ENCODE results near the gene TNRC6C.

Gene TNRC6C

DNA sequence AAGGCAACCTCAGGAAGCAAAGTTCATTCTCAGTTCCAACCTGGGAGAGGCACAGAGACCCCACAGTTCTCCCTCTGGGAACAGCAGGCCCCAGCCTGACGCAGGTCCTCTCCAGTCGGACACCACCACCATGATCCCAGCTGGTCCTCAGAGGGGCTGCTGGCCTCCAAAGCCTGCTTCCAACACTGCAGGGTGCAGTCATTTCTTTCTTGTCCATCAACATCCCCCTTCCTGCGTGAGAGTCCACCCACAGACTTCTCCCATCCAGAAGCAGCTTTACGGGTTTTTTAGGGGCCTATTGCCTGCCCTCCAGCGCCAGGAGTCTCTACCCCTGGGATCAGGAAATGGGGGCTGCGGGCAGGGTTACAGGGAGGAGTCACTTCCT is 29.3 kb upstream of the TNRC6C start:
- Histone ChIP-seq H3K27me3 (ENCODE audit: low read length) (no peaks in the 10 kb centered on the region), H3K9me2 (replicated peaks; ENCODE audit: insufficient read depth, low read length) (no peaks in the 10 kb centered on the region), H3F3A (ENCODE audit: insufficient read depth) (no peaks in the 10 kb centered on the region), H3K9ac (ENCODE audit: low read length) (no peak overlapping the region), H3K9me3 (ENCODE audit: insufficient read depth, low read length) (no peaks in the 10 kb centered on the region), H2AFZ (ENCODE audit: low read depth, low read length, severe bottlenecking) (no peak overlapping the region), H3K4me2 (ENCODE audit: low read depth, low read length, poor library complexity, severe bottlenecking) (no peak overlapping the region), H3K27ac (ENCODE audit: low read depth, low read length) (no peak overlapping the region), H3K36me3 (ENCODE audit: low read length) (no peaks in the 10 kb centered on the region), H3K4me3 (ENCODE audit: insufficient read depth, low read length, poor library complexity, severe bottlenecking) (no peak overlapping the region), H4K20me1 (ENCODE audit: low read depth, low read length) (no peaks in the 10 kb centered on the region), H3K79me2 (ENCODE audit: insufficient read depth, low read length) (no peaks in the 10 kb centered on the region)
- TF ChIP-seq CTCF (IDR thresholded peaks at IDR 0.05; ENCODE audit: insufficient read depth, low read length, poor library complexity, severe bottlenecking): no peak

DNA sequence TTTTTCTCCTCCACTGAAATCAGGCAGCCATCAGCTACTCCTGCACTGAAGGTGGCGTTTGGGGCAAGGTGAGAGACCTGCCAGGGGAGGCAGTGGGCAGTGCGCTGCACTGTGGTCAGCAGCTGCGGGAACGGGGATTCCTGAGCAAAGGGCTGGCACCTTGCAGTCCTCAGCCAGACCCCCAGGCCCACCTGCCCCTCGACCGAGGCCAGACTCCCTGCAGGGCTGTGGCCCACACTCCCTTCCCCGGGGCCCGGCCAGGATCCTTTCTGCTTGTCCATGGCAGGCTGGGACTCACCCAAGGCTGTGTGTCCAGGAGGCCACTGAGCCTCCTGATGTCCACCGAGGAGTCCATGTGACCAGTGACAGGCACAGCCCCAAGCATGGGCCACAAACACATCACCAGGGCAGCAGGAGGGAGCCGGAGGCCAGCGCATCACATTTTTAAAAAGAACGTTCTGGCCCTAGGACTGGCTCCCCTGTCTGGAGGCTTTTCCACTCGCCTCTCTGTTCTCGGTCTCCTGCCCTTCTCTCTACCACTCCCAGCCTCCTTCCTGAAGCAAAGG is 28.5 kb upstream of the TNRC6C start:
- no peaks in the 10 kb centered on the region for H3K27me3 ChIP-seq (ENCODE audit: low read length)
- no peaks in the 10 kb centered on the region for H3K36me3 ChIP-seq (ENCODE audit: low read length)
- no peaks in the 10 kb centered on the region for H3F3A ChIP-seq (ENCODE audit: insufficient read depth)
- H3K9ac ChIP-seq (ENCODE audit: low read length): no peak overlapping the region
- no peak for TF ChIP-seq CTCF (IDR thresholded peaks at IDR 0.05; ENCODE audit: insufficient read depth, low read length, poor library complexity, severe bottlenecking)
- TF ChIP-seq EZH2phosphoT487 (conservative IDR thresholded peaks at IDR 0.05; ENCODE audit: low read length): no peak
- H3K9me3 ChIP-seq (ENCODE audit: insufficient read depth, low read length): no peaks in the 10 kb centered on the region
- no peaks in the 10 kb centered on the region for H3K9me2 ChIP-seq (replicated peaks; ENCODE audit: insufficient read depth, low read length)
- no peak overlapping the region for H3K27ac ChIP-seq (ENCODE audit: low read depth, low read length)
- H4K20me1 ChIP-seq (ENCODE audit: low read depth, low read length): no peaks in the 10 kb centered on the region
- H3K4me2 ChIP-seq (ENCODE audit: low read depth, low read length, poor library complexity, severe bottlenecking): no peak overlapping the region
- H2AFZ ChIP-seq (ENCODE audit: low read depth, low read length, severe bottlenecking): no peak overlapping the region
- H3K79me2 ChIP-seq (ENCODE audit: insufficient read depth, low read length): no peaks in the 10 kb centered on the region
- no peak overlapping the region for H3K4me3 ChIP-seq (ENCODE audit: insufficient read depth, low read length, poor library complexity, severe bottlenecking)

DNA sequence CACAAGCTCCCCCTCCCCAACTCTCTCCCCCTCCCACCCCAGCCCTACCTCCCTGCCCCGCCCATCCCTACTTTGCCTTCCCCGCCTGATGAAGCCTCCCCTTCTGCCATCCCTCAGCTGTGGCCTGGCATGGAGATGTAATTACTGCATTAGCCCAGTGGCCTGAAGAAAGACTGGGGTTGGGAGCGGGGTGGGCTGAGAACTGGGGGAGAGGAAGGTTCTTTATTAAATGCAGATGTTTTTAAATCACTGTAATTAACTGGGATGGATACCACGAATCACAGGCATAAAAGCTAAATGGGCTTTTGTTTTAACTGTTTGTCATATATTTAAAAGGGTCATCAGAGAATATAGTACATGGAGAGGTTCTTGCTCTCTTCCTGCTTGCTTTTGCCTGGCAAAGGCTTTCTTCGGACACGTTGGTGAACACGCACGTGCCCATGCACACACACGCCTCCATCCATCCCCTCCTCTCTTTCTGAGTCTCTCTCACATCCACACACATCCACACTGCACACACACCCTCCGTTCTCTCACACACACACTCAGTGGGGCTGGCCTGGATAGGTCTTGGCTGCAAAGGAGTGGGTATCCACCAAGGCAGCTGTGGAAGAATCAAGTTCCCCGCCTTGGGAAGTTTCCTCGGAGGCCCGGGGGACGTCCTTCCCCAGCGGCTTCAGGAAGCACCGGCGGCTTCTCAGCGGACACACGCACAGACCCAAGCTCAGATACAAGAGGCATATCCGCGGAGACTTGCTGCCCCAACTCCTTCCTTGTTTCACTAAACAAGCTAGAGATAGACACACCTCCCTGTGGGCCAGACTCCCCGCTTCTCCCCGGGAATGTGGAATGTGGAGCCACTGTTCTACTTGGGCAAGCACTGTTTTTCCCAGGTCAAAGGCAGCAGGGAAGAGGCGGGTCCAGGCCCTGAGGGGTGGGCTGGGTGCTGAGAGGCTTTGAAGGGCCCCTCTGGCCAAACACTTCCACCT is 27.4 kb upstream of the TNRC6C start:
- H3K4me3 ChIP-seq (ENCODE audit: insufficient read depth, low read length, poor library complexity, severe bottlenecking): no peak overlapping the region
- no peak overlapping the region for H3K4me2 ChIP-seq (ENCODE audit: low read depth, low read length, poor library complexity, severe bottlenecking)
- no peaks in the 10 kb centered on the region for H3K27me3 ChIP-seq (ENCODE audit: low read length)
- no peaks in the 10 kb centered on the region for H3K36me3 ChIP-seq (ENCODE audit: low read length)
- no peaks in the 10 kb centered on the region for H3K9me2 ChIP-seq (replicated peaks; ENCODE audit: insufficient read depth, low read length)
- H2AFZ ChIP-seq (ENCODE audit: low read depth, low read length, severe bottlenecking): no peak overlapping the region
- TF ChIP-seq CTCF (IDR thresholded peaks at IDR 0.05; ENCODE audit: insufficient read depth, low read length, poor library complexity, severe bottlenecking) (no peak), EZH2phosphoT487 (conservative IDR thresholded peaks at IDR 0.05; ENCODE audit: low read length) (no peak)
- H3K79me2 ChIP-seq (ENCODE audit: insufficient read depth, low read length): no peaks in the 10 kb centered on the region
- H4K20me1 ChIP-seq (ENCODE audit: low read depth, low read length): no peaks in the 10 kb centered on the region
- H3F3A ChIP-seq (ENCODE audit: insufficient read depth): no peaks in the 10 kb centered on the region
- H3K9ac ChIP-seq (ENCODE audit: low read length): no peak overlapping the region
- H3K27ac ChIP-seq (ENCODE audit: low read depth, low read length): no peak overlapping the region
- no peaks in the 10 kb centered on the region for H3K9me3 ChIP-seq (ENCODE audit: insufficient read depth, low read length)

All from SU-DHL-6 (cell line).